Adrenal gland (tissue), 12 donors: ENCODE measurements around the gene BCAS4. TPM values are rescaled to one million over a fixed set of nuclear protein-coding genes. Genes with fewer than 3 reads are reported as not detected.
A peak's percentile ranks its signal among the peaks of the same experiment; 100 is the strongest.

Experiments
- DNase-seq, 7 donors: peaks; one replicate each; pipeline ENCODE4 v3.0.0-alpha.2; 2019 to 2020
- H3K27ac ChIP-seq, 5 donors: fragments of 200-600 bp; sonication (generic) in 4 of 5; 1 replicate in 3 of 5; 2 replicates in 2 of 5; pipeline versions ENCODE4 v1.5.1 to v1.8.0; 2016 to 2020; ENCODE audit warnings: mild to moderate bottlenecking in 1 of 5
- H3K27me3 ChIP-seq: fragments of 200-600 bp; 2 replicates; pipeline ENCODE4 v1.8.0; 2021
- H3K36me3 ChIP-seq, 2 donors: fragments of 200-600 bp; replicated peaks in 1 of 2; 1 replicate in 1 of 2; 2 replicates in 1 of 2; pipeline versions ENCODE4 v1.5.1 to v1.8.0; 2018 to 2022
- H3K4me1 ChIP-seq, 2 donors: fragments of 200-600 bp; replicated peaks in 1 of 2; 1 replicate in 1 of 2; 2 replicates in 1 of 2; pipeline versions ENCODE4 v1.5.1 to v1.8.0; 2018 to 2021
- H3K4me3 ChIP-seq, 4 donors: fragments of 200-600 bp; sonication (generic) in 3 of 4; one replicate each; pipeline ENCODE4 v1.5.1; 2016 to 2018
- H3K9me3 ChIP-seq, 3 donors: fragments of 200-600 bp; sonication (generic) in 1 of 3; replicated peaks in 1 of 3; 1 replicate in 2 of 3; 2 replicates in 1 of 3; pipeline versions ENCODE4 v1.5.1 to v1.8.0; 2016 to 2021
- CTCF ChIP-seq, 6 experiments: fragments of 450-650 bp in 4 of 6; fragments of 200-600 bp in 2 of 6; sonication (generic) in 1 of 6; IDR thresholded peaks; 1 replicate in 5 of 6; 2 replicates in 1 of 6; pipeline versions ENCODE4 v1.5.1 to v1.8.0; 2016 to 2021; ENCODE audit warnings: antibody characterized with exemption in 6 of 6, mild to moderate bottlenecking in 2 of 6, moderate library complexity in 1 of 6
- POLR2A ChIP-seq, 2 donors: fragments of 450-650 bp; IDR thresholded peaks; one replicate each; pipeline ENCODE4 v1.6.1; 2017; ENCODE audit warnings: antibody characterized with exemption in 2 of 2, mild to moderate bottlenecking in 2 of 2, moderate library complexity in 1 of 2
- WGBS, 4 donors: extraction: QIAGEN DNeasy Blood & Tissue Kit in 2 of 4; methylation state at CpG; one replicate each; pipeline versions ENCODE4 v1.1.5 to v1.1.7; 2013 to 2017; 5-methylcytosine and 5-hydroxymethylcytosine counted together
- intact Hi-C, 2 donors: fragments of 100-400 bp; cut with DNase I; formaldehyde crosslinking; loops; one replicate each; pipeline versions ENCODE4 v1.14.1 to v1.15.0; 2022 to 2023
- polyA plus RNA-seq, 3 donors: library from polyadenylated mRNA; stranded (reverse); fragments of 200-250 nt in 2 of 3; fragments of 350-450 nt in 1 of 3; fragmentation: Illumina TruSeq in 1 of 3; extraction: RNeasy Lipid Tissue Mini Kit (QIAGEN cat#74804) in 1 of 3; gene quantifications; one replicate each; pipeline ENCODE4 v1.2.3, GENCODE V29; 2013 to 2014
- total RNA-seq, 9 donors: library from RNA; depleted of rRNA in 4 of 9; stranded (reverse); fragments of >200 nt in 4 of 9; fragments of 120-200 nt in 1 of 9; fragmentation: NEBNext Ultra II Directional in 1 of 9; extraction: Animal tissue kit (Norgen Biotek cat#: 25700) in 1 of 9; gene quantifications; one replicate each; pipeline versions ENCODE4 v1.1.0 to v1.2.4, GENCODE V29; 2013 to 2023
- donor health status: healthy with polysubstance abuse.
- donor health status: Bipolar disorder and iron deficiency.
- donor health status: DM: yes; HTN: yes; CAD: no.
- donor health status: DM: no; HTN: no; CAD: no.
- donor health status: DM: no; HTN: no; CAD: no.
- donor health status: DM: yes; HTN: yes; CAD: no.

The BCAS4 gene
- total and polyA plus RNA-seq, 12 donors = 0.66 to 5.1 (median 1.5) TPM

- intact Hi-C loops = no loop called here
- Histone ChIP-seq H3K4me3 (no peak overlapping the region), H3K9me3 (no peaks in the 10 kb centered on the region), H3K27ac (no peak overlapping the region), H3K36me3 (peaks cover 0 to 13% of the 10 kb centered on the region in 2 donors), H3K4me1 (peaks cover 0 to 8% of the 10 kb centered on the region in 2 donors), H3K27me3 (no peaks in the 10 kb centered on the region)
- no peak for DNase-seq
- 86 to 96% (median 93%) methylated on average over 3 of the region's 3 CpGs for WGBS, 4 donors
- no peak for TF ChIP-seq CTCF (IDR thresholded peaks at IDR 0.05)
- no peak for TF ChIP-seq POLR2A (IDR thresholded peaks at IDR 0.05)
Measured at GRCh38 chr20:50887576-50887975, 92.7 kb downstream of the BCAS4 start.

- 68 to 80% (median 74%) methylated on average over 3 to 5 of the region's 5 CpGs for WGBS, 4 donors
- peak in 2 of 7 donors; percentile 21 to 58 for DNase-seq
- TF ChIP-seq CTCF (IDR thresholded peaks at IDR 0.05) = no peak
- TF ChIP-seq POLR2A (IDR thresholded peaks at IDR 0.05) = no peak
- Histone ChIP-seq H3K9me3 (no peaks in the 10 kb centered on the region), H3K4me1 (peaks cover 0 to 8% of the 10 kb centered on the region in 2 donors), H3K4me3 (no peak overlapping the region), H3K27me3 (no peaks in the 10 kb centered on the region), H3K36me3 (peaks cover 0 to 44% of the 10 kb centered on the region in 2 donors), H3K27ac (no peak overlapping the region)
- intact Hi-C loops = no loop called here
Measured at GRCh38 chr20:50891138-50891537, 96.3 kb downstream of the BCAS4 start.

GRCh38 chr20:50892394-50892793 lies 97.5 kb downstream of the BCAS4 start:
- H3K27ac ChIP-seq = no peak overlapping the region
- WGBS, 4 donors = 88 to 99% (median 97%) methylated on average over 8 of the region's 8 CpGs
- H3K9me3 ChIP-seq = no peaks in the 10 kb centered on the region
- H3K27me3 ChIP-seq = no peaks in the 10 kb centered on the region
- intact Hi-C loops = no loop called here
- peaks cover 0 to 8% of the 10 kb centered on the region in 2 donors for H3K4me1 ChIP-seq
- no peak overlapping the region for H3K4me3 ChIP-seq
- H3K36me3 ChIP-seq = peaks cover 0 to 55% of the 10 kb centered on the region in 2 donors
- DNase-seq = no peak
- TF ChIP-seq CTCF (IDR thresholded peaks at IDR 0.05) (no peak), POLR2A (IDR thresholded peaks at IDR 0.05) (no peak)

GRCh38 chr20:50893620-50894019 lies 98.8 kb downstream of the BCAS4 start:
- H3K27me3 ChIP-seq = no peaks in the 10 kb centered on the region
- H3K4me3 ChIP-seq = no peak overlapping the region
- 96 to 98% (median 98%) methylated on average over 7 of the region's 7 CpGs for WGBS, 4 donors
- H3K4me1 ChIP-seq = peaks cover 0 to 8% of the 10 kb centered on the region in 2 donors
- H3K9me3 ChIP-seq = no peaks in the 10 kb centered on the region
- peaks cover 0 to 67% of the 10 kb centered on the region in 2 donors for H3K36me3 ChIP-seq
- intact Hi-C loops = no loop called here
- TF ChIP-seq CTCF (IDR thresholded peaks at IDR 0.05) (no peak), POLR2A (IDR thresholded peaks at IDR 0.05) (no peak)
- no peak for DNase-seq
- no peak overlapping the region for H3K27ac ChIP-seq
